Stimulated activated naive CD8-positive, alpha-beta T cell treated with anti-CD3 and anti-CD28 coated beads, Interleukin-15, amount 100 ng/mL, for 72 hours (primary cell): ENCODE results near the gene ADIPOR2.
A peak's percentile ranks its signal among the peaks of the same experiment; 100 is the strongest.

Experiments
- ATAC-seq: fragments of 150-1000 bp; cut with Tn5 transposase; 2 replicates; pipeline ENCODE4 v1.10.0; 2021; ENCODE audit warnings: mild to moderate bottlenecking, moderate library complexity
- DNase-seq, 2 donors: peaks; one replicate each; pipeline ENCODE4 v3.0.0; 2021 to 2022
- H3K27ac Mint-ChIP-seq, 2 donors: one replicate each; pipeline ENCODE4 v1.8.0; 2022; ENCODE audit warnings: mild to moderate bottlenecking in 2 of 2, mixed read lengths in 2 of 2, moderate library complexity in 2 of 2
- H3K27me3 Mint-ChIP-seq: one replicate; pipeline ENCODE4 v1.8.0; 2022; ENCODE audit warnings: mixed read lengths
- H3K4me1 Mint-ChIP-seq: one replicate; pipeline ENCODE4 v1.8.0; 2022; ENCODE audit warnings: mild to moderate bottlenecking, mixed read lengths
- H3K4me3 Mint-ChIP-seq, 2 donors: one replicate each; pipeline ENCODE4 v1.8.0; 2022; ENCODE audit warnings: mild to moderate bottlenecking in 2 of 2, mixed read lengths in 2 of 2, moderate library complexity in 1 of 2
- H3K9me3 Mint-ChIP-seq, 2 donors: one replicate each; pipeline ENCODE4 v1.8.0; 2022; ENCODE audit warnings: mixed read lengths in 2 of 2

Gene ADIPOR2, protein sequence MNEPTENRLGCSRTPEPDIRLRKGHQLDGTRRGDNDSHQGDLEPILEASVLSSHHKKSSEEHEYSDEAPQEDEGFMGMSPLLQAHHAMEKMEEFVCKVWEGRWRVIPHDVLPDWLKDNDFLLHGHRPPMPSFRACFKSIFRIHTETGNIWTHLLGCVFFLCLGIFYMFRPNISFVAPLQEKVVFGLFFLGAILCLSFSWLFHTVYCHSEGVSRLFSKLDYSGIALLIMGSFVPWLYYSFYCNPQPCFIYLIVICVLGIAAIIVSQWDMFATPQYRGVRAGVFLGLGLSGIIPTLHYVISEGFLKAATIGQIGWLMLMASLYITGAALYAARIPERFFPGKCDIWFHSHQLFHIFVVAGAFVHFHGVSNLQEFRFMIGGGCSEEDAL

DNA sequence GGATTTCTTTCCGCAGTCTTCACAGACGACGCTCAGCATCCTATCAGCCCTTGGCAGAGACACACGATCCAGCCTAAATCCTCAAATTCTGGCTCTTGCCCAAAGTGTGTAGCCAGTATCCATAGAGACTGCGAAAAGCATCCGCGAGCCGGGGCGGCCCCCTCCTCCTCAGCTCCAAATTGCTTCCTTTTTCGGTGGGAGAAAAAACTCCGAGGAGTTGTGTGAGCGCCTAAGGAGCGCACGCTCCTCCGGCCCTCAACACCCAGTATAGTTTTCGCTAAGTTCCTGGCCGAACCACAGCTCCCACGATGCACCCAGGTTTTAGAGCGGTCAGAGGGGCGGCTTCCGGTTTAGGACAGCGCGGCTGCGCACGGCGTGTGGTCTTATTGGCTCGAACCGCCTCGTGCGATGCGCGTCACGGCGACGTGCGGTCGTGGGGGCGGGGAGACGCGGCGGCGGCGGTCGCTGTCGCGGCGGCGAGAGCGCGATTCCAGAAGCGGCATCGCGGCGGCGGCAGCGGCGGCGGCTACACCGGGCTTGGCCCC, at the start of gene ADIPOR2:
TSS of gene ADIPOR2 (plus strand) at position 493 of the 545 bp plus-strand sequence. CDS start 63,274 bp downstream, outside the sequence.
- Mint-ChIP-seq H3K27me3 (no peaks in the 10 kb centered on the region), H3K9me3 (no peaks in the 10 kb centered on the region), H3K4me1 (peaks cover 42% of the 10 kb centered on the region), H3K27ac (peak within 1 kb of the TSS; percentile 97), H3K4me3 (peak within 1 kb of the TSS; percentile 93 to 98)
- DNase-seq (peak; percentile 89 to 94), ATAC-seq (peak; percentile 99)

DNA sequence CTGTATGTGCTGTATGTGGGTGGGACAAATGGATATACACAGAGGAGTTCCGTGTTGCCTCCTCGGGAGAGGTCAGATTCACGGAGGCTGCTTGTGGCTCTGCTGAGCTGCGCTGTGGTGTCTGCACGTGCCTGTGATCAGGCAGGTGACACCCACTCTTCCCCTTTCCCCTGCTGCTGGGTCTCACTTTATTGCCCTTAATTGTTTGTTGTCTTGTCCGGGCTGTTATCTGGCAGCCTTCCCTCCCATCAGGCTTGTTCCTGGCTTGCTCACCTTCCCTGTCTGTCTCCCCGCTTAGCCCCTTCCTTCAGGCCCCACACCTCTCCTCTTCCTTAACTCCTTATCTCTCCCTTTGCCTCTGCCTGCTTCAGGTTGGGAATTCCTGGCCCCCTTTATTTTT, 48.4 kb upstream of the ADIPOR2 start:
- DNase-seq (no peak), ATAC-seq (no peak)
- Mint-ChIP-seq H3K27ac (no peak overlapping the region), H3K9me3 (no peaks in the 10 kb centered on the region), H3K4me3 (no peak overlapping the region), H3K4me1 (no peaks in the 10 kb centered on the region), H3K27me3 (peaks cover 9% of the 10 kb centered on the region)

DNA sequence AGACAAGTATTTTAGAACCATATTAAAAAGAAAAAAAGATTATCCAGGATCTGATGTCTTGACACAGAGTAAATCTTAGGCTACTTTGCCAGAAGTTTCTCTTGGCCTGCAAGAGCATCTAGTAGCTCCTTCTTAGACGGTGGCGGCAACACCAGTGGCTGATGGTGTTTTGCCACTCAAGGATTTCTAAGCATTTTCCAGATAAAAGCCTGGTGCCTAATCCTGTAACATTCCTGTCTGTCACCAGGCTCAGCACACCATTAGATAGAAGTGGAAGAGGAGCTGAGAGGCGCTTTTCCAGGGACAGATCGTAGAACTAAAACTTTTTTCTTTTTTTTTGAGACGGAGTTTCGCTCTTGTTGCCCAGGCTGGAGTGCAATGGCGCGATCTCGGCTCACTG, 47.8 kb upstream of the ADIPOR2 start:
- no peaks in the 10 kb centered on the region for H3K9me3 Mint-ChIP-seq
- H3K27ac Mint-ChIP-seq = no peak overlapping the region
- no peak for DNase-seq
- ATAC-seq = no peak
- H3K4me3 Mint-ChIP-seq = no peak overlapping the region
- H3K27me3 Mint-ChIP-seq = peaks cover 9% of the 10 kb centered on the region
- no peaks in the 10 kb centered on the region for H3K4me1 Mint-ChIP-seq

DNA sequence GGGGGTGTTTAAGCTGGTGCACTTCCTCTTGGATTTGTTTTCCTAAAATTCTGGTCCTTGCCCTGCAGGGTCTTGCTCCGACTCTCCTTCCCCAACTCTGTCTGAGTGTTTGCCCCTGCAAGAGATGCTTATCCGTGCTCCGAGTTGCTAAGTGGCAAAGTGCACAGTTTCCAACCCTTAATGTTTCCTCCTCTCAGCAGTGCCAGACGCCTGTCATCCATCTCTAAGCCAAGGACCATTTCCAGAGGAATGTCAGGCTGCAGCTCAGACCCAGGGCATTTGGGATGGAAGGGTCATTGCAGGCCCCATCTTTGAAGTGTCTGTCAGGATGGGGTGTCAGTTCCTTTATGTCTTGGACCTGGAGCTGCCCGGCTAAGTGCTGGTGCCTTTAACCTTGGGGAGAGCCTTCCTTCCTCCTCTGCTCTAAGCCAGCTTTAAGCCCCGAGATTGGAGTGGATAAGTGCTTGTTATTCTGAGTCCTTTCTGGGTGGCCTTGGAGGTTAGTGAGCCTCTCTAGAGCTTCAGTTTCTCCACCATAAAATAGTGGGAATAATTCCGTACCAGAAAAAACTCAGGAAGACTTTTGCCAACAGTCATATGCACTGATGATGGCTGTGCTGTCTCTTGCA, 46.9 kb upstream of the ADIPOR2 start:
- DNase-seq = no peak
- no peaks in the 10 kb centered on the region for H3K9me3 Mint-ChIP-seq
- no peak overlapping the region for H3K4me3 Mint-ChIP-seq
- H3K27me3 Mint-ChIP-seq = peaks cover 14% of the 10 kb centered on the region
- ATAC-seq = no peak
- no peak overlapping the region for H3K27ac Mint-ChIP-seq
- no peaks in the 10 kb centered on the region for H3K4me1 Mint-ChIP-seq

DNA sequence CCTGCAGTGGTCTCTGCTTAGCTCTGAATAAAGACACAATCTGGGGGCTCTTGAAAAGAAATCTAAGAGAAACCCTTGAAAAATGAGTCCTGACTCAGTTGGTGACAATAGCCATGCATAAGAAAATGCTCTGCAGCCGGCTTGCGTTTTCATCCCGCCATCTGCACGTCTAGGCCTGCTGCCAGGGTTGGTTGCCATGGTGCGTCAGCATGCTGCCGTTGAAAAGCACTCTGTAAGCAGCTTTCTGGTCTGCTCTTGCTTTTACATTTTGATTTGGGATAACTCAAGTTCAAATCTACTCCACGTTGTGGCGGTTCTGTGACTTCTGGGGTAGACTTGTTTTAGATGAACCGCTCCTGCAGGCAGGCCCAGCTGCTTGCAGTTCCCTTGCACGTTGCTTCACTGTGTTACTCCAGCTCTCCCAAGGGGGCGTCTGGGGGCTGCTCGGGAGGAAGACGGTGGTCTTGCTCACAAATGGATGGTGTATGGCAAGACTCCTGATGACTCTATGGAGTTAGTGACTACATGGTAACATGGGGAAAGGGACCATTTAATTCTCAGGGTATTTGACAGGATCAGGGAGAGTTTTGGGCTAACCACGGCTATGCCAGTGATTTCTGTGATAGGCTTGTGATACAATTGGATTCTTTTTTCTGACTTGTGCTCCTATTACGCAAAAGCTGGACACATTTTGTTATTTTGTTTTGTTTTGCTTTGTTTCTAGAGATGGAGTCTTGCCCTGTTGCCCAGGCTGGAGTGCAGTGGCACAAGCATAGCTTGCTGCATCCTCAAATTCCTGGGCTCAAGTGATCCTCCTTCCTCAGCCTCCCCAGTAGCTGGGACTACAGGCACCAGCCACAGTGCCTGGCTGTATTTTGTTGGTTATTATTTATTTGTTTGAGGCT, 46.1 kb upstream of the ADIPOR2 start:
- no peaks in the 10 kb centered on the region for H3K9me3 Mint-ChIP-seq
- no peak for ATAC-seq
- DNase-seq = no peak
- no peaks in the 10 kb centered on the region for H3K4me1 Mint-ChIP-seq
- peaks cover 22% of the 10 kb centered on the region for H3K27me3 Mint-ChIP-seq
- no peak overlapping the region for H3K27ac Mint-ChIP-seq
- no peak overlapping the region for H3K4me3 Mint-ChIP-seq

DNA sequence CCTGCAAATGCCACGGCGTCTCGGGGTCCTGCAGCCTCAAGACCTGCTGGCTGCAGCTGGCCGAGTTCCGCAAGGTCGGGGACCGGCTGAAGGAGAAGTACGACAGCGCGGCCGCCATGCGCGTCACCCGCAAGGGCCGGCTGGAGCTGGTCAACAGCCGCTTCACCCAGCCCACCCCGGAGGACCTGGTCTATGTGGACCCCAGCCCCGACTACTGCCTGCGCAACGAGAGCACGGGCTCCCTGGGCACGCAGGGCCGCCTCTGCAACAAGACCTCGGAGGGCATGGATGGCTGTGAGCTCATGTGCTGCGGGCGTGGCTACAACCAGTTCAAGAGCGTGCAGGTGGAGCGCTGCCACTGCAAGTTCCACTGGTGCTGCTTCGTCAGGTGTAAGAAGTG, 45.1 kb upstream of the ADIPOR2 start:
- DNase-seq (no peak), ATAC-seq (no peak)
- Mint-ChIP-seq H3K9me3 (no peaks in the 10 kb centered on the region), H3K27me3 (peaks cover 28% of the 10 kb centered on the region), H3K4me1 (no peaks in the 10 kb centered on the region), H3K4me3 (no peak overlapping the region), H3K27ac (peak overlapping the region in 1 of 2 donors; percentile 37)

DNA sequence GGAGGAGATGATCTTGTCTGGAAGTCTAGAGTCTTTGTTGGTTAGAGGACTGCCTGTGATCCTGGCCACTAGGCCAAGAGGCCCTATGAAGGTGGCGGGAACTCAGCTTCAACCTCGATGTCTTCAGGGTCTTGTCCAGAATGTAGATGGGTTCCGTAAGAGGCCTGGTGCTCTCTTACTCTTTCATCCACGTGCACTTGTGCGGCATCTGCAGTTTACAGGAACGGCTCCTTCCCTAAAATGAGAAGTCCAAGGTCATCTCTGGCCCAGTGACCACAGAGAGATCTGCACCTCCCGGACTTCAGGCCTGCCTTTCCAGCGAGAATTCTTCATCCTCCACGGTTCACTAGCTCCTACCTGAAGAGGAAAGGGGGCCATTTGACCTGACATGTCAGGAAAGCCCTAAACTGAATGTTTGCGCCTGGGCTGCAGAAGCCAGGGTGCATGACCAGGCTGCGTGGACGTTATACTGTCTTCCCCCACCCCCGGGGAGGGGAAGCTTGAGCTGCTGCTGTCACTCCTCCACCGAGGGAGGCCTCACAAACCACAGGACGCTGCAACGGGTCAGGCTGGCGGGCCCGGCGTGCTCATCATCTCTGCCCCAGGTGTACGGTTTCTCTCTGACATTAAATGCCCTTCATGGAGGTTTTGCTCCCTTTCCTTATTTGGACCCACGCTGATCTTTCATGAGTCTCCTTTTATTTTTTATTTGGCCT, 44.1 kb upstream of the ADIPOR2 start:
- DNase-seq (no peak), ATAC-seq (no peak)
- Mint-ChIP-seq H3K9me3 (no peaks in the 10 kb centered on the region), H3K27me3 (peaks cover 28% of the 10 kb centered on the region), H3K4me1 (no peaks in the 10 kb centered on the region), H3K4me3 (no peak overlapping the region), H3K27ac (no peak overlapping the region)

DNA sequence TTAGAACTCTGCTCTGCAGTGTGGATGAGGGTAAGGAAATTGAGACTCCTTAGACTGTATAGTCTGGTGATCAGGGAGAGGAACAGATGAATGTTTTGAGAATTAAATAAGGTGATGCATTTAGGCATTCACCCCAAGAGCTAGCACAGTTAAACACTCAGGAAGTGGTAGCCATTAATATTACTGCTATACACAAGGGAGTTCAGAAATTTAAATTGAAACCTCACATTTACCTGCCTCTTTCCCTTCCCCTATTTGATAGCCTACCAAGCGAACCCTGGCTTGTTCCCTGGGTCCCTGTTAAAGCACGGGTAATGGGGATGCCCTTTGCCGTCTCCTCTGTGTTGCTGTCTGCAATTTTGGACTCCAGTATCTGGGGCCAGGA, 43.6 kb upstream of the ADIPOR2 start:
- DNase-seq (no peak), ATAC-seq (no peak)
- Mint-ChIP-seq H3K9me3 (no peaks in the 10 kb centered on the region), H3K4me3 (no peak overlapping the region), H3K27ac (no peak overlapping the region), H3K27me3 (peaks cover 27% of the 10 kb centered on the region), H3K4me1 (no peaks in the 10 kb centered on the region)

DNA sequence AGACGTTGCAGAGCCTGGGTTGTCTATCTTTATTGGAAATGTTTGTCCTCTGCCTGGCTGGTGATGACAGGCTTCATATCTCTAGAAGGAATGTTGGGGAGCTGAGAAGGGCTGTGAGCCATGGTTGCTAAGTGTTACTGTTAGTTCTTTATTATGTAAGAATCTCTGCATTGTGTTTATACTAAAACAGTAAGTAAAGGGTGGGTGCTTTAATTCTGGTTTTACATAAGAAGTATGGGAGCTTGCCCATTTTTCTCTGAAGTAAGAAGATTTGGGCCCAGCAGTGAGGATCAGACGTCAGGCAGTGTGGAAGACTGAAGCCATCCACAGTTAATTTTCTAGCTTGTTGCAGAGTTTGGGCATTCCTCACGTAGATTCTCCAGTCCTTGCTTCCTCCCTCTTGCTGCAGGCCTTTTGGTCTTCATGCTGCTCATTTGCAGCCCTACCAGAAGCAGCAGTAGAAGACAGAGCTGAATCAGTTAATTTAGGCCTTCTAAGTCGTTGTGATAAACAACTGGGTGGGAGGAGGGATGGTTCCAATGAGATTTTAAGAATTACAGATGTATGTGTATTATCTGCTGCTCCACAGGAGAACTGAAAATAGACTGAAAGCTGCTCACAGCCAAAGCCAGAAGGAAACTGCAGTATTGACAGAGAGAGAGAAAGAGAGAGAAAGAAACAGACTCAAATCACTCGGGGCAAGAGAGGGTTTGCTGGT, 40.5 kb upstream of the ADIPOR2 start:
- Mint-ChIP-seq H3K4me1 (no peaks in the 10 kb centered on the region), H3K27ac (no peak overlapping the region), H3K4me3 (no peak overlapping the region), H3K27me3 (peaks cover 19% of the 10 kb centered on the region), H3K9me3 (no peaks in the 10 kb centered on the region)
- DNase-seq (no peak), ATAC-seq (no peak)

DNA sequence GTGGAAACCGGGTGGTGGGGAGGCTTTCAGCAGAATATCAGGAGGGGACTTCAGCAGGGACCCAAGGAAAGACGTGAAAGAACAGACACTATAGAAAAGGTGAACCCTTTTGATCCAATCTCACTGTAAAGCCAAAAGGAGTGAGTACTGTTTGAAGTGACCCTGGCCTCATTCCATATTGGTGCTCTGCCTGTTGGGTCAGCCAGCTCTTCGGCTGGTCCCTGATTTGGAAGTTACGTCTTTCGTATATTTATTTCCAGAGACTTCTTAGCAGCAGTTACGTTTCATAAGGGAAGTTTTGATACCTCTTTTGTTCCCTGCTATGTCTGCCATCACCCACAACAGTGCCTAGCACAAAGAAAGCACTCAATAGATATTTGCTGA, 39.9 kb upstream of the ADIPOR2 start:
- DNase-seq (no peak), ATAC-seq (no peak)
- Mint-ChIP-seq H3K4me1 (no peaks in the 10 kb centered on the region), H3K27me3 (peaks cover 19% of the 10 kb centered on the region), H3K27ac (no peak overlapping the region), H3K9me3 (no peaks in the 10 kb centered on the region), H3K4me3 (no peak overlapping the region)

DNA sequence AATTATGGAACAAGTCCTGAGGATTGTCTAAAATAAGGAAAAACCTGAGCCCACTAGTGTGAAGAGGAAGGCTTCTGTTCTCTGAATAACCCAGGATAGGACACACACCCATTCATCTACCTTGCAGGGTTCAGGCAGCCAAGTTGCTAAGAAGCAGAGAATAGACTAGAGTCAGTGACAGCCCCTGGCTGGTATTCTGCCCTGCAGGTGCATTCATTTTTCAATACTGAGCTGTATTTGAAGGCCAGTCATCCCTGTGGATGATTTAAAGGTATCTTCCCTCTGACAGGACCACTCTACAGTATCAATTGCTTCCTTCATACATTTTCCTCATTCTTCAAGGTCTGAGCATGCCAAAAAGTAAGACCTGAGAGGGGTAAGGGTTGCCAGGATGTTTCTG, 38.9 kb upstream of the ADIPOR2 start:
- Mint-ChIP-seq H3K9me3 (no peaks in the 10 kb centered on the region), H3K27me3 (peaks cover 19% of the 10 kb centered on the region), H3K4me1 (no peaks in the 10 kb centered on the region), H3K4me3 (no peak overlapping the region), H3K27ac (no peak overlapping the region)
- ATAC-seq (no peak), DNase-seq (no peak)

DNA sequence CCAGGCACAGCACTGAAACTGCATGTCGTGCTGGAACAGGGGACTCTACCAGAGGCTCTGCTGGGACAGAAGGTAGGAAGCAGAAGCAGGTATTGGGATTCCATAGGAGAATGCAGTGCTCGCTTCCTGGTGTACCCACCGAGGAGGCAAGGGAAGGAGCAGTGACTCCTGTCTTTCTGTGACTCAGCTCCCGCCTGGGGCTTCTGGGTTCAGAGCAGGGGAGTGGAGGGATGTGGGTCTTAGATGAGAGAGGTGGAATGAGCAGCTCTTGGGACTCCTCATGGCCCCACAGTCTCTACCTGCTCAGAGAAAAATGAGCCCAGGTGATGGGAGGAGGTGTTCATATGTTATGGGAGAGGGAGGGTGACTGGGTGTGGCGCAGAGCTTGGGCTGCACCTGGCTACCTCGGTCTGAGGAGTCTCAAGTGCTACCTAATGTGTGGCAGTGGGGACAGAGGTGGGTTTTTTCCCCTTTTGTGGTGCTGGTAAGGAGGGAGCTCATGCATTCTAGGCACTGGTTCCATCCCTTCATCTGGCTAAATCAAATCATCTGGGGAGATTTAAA, 35.6 kb upstream of the ADIPOR2 start:
- Mint-ChIP-seq H3K27ac (no peak overlapping the region), H3K27me3 (peaks cover 1% of the 10 kb centered on the region), H3K4me1 (peaks cover 3% of the 10 kb centered on the region), H3K9me3 (no peaks in the 10 kb centered on the region), H3K4me3 (no peak overlapping the region)
- DNase-seq = no peak
- peak; percentile 13 for ATAC-seq

DNA sequence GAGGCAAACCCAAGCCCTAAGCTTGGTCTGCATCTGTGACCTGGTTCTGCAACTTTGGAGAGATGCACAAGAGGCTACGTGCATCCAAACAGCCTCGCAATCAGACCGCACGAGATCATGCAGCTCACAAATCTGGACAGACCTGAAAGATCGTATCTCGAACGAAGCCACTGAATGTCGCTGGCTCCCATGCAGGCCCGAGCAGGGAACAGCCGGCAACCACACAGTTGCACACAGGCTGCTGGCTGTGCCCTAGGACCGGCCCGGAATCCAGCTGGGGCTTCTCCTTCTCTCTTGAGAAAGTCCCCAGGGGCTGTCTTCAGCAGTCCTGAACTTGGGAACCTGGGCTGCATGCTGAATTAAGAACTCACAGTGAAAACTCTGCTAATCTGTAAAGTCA, 34.0 kb upstream of the ADIPOR2 start:
- Mint-ChIP-seq H3K4me3 (no peak overlapping the region), H3K9me3 (no peaks in the 10 kb centered on the region), H3K27me3 (no peaks in the 10 kb centered on the region), H3K4me1 (peaks cover 13% of the 10 kb centered on the region), H3K27ac (no peak overlapping the region)
- no peak for DNase-seq
- no peak for ATAC-seq

DNA sequence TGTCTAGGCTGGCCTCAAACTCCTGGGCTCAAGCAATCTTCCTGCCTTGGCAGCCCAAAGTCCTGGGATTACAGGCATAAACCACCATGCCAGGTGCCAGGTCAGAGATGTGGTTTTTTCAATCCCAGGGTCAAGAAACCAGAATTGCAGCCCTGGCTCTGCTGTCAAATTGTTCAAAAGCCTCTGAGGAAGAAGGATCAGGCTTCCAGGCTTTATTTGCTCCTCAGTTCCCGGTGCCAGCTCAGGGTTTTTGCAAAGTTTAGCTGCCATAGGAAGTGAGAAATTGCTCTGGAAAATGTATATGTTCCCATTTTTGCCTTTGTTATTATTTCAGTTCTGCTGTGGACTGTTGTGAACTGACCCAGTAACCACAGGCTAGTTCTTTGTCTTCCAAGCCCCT, 33.2 kb upstream of the ADIPOR2 start:
- H3K27ac Mint-ChIP-seq = no peak overlapping the region
- no peak for ATAC-seq

More for the DNA sequence above, 33.2 kb upstream of the ADIPOR2 start:
- Mint-ChIP-seq H3K9me3 (no peaks in the 10 kb centered on the region), H3K4me1 (peaks cover 18% of the 10 kb centered on the region), H3K4me3 (no peak overlapping the region), H3K27me3 (no peaks in the 10 kb centered on the region)
- no peak for DNase-seq
